Measurements from ENCODE around the gene AGPAT4.
"Not testable (repeated sequence)": the region's sequence is repeated elsewhere in the genome, so short reads cannot be mapped to it uniquely, and the experiment has no call there.

AGPAT4 gene

DNA sequence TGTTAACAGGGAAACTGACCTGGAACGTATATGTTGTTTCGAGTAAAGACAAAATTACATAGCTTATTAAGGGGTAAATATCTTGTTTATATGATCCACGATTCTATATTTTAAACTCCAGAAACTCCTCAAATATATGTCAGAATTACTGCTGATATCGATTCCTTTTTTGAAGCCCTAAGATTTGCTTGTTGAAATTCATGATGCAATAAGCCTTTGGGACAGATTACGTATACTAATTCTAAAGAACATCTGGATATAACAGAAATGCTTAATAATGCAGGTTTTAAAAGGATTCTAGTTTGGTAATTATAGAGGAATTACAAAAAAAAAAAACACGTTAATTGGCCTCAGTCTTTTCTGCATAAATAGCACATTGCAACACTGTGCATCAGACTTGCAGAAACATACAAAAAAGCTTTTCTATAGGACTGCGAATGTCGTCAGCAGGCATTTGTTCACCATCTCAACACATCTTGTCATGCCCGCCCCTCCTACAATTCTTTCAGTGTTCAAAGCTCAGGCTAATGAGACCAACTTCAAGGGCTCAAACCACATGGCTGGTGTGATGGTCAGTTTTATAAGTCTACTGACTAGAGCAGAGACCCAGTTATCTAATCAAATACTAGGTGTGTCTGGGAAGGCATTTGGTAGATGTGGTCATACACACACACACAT, 74.9 kb downstream of the AGPAT4 start:
- no peak for DNase-seq

DNA sequence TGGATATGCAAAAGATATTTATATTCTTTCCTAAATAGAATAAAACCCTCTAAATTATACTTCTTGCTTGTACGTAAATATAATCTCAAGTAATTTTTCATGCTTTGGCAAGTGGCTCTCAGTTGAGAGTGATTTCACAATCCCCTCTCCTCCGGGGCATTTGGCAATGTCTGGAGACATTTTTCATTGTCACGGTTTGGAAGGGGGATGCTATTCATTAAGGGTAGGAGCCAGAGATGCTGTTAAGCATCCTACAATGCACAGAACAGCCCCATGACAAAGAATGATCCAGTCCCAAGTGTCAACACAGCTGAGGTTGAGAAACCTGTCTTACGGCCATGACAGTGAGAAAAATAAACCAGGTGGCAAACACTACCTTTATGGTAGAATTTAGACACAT, 75.7 kb downstream of the AGPAT4 start:
- DNase-seq: no peak

- DNase-seq: no peak
These were observed 78.5 kb downstream of the AGPAT4 start for GRCh38 chr6:161195386-161195785.

- no peak for DNase-seq
These were observed 79.5 kb downstream of the AGPAT4 start for GRCh38 chr6:161194374-161194773.

GRCh38 chr6:161192636-161193411, 81.0 kb downstream of the AGPAT4 start:
- no peak for DNase-seq

- no peak for DNase-seq
These were observed 82.2 kb downstream of the AGPAT4 start for GRCh38 chr6:161191671-161192070.

DNA sequence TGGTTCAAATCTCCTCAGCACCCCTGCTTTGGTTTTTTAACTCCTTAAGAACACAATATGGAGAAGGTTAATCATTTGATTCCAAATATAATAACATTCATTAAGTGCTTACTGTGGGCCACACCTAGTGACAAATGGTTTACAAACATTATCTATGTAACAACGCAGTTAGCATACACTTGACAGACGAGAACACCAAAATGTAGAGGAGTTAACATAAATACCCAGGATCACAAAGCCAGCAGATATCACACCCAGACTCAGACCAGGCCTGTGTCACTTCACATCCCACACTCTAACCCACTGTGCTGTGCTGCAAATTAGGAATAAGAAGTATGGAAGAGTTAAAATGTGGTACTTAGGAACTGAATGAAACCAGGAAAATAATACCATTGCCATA, 82.9 kb downstream of the AGPAT4 start:
- DNase-seq: no peak

DNA sequence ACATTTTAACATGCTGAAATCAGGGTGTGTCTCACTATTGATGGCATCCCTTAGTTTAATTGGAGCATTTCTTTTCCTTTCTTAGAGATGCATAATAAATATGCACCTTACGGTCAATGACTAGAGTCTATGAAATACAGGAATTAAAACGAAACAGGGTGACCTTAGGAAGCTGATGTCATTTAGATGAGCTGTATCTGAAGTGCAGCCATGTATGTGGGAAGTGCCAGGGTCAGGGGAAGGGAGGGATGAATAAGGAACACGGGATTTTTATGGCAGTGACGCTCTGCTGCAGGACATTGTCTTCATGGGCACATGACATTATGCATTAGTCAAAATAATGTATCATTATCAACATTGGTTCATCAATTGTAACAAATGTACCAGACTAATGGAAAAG, 84.0 kb downstream of the AGPAT4 start:
- no peak for DNase-seq

DNA sequence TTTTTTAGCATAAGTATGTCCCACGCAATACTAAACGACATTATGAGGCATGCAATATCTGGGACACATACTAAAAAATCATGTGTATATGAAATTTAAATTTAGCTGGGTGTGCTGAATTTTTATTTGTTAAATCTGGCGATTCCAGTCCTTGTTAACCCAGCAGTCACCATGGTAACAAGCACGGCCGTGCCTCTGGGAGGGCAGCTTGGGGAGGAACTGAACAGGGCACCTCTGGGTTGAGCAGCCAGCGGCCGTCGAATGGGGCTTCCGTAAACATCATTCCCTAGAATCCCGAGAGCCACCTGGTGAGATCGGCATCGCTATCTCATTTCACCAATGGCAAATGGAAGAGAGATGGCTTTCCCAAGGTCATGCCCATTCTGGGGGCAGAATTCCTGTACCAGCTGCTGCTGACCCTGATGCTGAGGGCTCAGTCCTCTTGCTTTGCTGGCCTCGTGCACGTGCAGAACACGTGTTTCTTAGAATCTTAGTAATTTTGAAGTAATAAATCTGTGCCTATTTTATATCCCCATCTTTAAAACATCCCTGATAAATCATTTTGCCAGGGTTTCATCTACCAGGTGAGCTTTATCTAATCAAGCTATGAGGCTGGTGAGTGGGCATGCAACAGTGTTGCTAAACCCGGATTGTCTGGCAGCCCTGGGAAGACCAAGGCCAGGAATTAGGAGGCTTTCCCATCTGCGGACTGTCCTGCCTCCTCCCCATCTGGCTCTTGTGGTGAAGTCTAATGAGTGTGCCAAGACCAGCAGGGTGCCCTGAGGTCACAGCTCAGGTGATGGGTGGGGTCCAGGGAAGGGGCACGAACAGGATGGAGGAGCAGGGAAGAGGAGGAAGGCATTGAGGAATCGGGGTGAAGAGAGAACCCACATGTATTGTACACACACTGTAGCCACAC, 85.1 kb downstream of the AGPAT4 start:
- no peak for DNase-seq

GRCh38 chr6:161186173-161186769, 87.6 kb downstream of the AGPAT4 start:
- no peak for DNase-seq

GRCh38 chr6:161181121-161181520, 92.7 kb downstream of the AGPAT4 start:
- DNase-seq: no peak

DNA sequence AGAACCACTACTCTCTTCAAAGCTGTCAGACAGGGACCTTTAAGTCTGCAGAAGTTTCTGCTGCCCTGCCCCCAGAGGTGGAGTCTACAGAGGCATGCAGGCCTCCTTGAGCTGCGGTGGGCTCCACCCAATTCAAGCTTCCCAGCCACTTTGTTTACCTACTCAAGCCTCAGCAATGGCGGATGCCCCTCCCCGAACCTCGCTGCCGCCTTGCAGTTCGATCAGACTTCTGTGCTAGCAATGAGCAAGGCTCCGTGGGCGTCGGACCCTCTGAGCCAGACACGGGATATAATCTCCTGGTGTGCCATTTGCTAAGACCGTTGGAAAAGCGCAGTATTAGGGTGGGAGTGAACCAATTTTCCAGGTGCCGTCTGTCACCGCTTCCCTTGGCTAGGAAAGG, 95.7 kb downstream of the AGPAT4 start:
- DNase-seq: not testable (repeated sequence)

DNA sequence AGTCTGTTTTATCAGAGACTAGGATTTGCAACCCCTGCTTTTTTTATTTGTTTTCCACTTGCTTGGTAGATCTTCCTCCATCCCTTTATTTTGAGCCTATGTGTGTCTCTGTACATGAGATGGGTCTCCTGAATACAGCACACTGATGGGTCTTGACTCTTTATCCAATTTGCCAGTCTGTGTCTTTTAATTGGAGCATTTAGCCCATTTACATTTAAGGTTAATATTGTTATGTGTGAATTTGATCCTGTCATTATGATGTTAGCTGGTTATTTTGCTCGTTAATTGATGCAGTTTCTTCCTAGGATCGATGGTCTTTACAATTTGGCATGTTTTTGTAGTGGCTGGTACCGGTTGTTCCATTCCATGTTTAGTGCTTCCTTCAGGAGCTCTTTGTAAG, 97.4 kb downstream of the AGPAT4 start:
- not testable (repeated sequence) for DNase-seq

GRCh38 chr6:161172769-161173168, 101.1 kb downstream of the AGPAT4 start:
- not testable (repeated sequence) for DNase-seq

DNA sequence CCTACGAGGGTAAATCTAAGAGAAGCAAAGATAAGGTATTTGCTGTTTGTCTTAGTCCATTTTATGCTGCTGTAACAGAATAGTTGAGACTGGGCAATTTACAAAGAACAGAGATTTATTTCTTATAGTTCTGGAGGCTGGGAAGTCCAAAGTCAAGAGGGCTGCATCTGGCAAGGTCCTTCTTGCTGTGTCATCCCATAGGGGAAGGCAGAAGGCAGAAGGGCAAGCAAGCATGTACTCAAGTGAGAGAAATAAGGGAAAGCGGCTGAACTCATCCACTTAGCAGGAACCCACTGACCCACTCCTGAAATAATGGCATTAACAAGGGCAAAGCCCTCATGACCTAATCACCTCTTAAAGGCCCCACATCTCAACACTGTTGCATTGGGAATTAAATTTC, 102.7 kb downstream of the AGPAT4 start:
- no peak for DNase-seq

GRCh38 chr6:161169696-161170095, 104.2 kb downstream of the AGPAT4 start:
- no peak for DNase-seq

DNA sequence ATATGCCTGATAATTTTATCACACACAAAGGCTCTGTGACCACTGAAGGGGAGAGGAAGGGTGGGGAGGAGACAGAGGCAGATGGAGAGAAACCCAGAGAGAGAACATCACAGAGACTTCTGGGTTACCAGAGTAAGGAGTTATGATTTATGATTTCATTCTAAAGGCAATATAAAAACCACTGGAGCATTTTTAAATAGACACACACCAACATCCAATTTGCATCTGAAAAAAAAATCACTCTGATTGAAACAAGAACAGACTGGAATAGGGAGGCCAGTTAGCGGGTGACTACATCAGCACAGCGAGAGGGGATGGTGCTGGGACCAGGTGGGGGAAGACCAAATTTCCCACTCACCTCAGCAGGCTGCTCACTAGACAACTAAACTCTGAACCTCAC, 104.8 kb downstream of the AGPAT4 start:
- DNase-seq: no peak

GRCh38 chr6:161168281-161168891, 105.5 kb downstream of the AGPAT4 start:
- DNase-seq: no peak

DNA sequence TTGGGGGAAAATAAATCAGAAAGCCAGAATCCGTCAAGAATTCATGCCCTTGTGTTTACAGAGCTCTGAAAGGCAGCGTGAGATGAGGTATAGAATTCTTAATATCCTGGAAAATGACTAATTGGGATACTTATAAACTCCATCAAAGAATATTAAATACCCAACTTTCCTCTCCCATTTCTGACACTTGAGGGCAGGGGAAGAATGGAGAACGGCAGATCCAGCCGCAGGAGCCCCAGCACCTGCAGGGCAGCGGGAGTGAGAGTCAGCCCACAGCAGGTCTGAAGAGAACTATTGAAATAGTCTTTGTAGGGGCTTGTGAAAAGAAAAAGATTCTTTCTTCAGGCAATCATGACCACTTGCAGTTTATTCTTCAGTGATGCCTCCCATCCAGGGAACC, 107.2 kb downstream of the AGPAT4 start:
- DNase-seq: no peak

- no peak for DNase-seq
These were observed 107.7 kb downstream of the AGPAT4 start for GRCh38 chr6:161166176-161166575.

- no peak for DNase-seq
These were observed 109.7 kb downstream of the AGPAT4 start for GRCh38 chr6:161164182-161164625.

DNA sequence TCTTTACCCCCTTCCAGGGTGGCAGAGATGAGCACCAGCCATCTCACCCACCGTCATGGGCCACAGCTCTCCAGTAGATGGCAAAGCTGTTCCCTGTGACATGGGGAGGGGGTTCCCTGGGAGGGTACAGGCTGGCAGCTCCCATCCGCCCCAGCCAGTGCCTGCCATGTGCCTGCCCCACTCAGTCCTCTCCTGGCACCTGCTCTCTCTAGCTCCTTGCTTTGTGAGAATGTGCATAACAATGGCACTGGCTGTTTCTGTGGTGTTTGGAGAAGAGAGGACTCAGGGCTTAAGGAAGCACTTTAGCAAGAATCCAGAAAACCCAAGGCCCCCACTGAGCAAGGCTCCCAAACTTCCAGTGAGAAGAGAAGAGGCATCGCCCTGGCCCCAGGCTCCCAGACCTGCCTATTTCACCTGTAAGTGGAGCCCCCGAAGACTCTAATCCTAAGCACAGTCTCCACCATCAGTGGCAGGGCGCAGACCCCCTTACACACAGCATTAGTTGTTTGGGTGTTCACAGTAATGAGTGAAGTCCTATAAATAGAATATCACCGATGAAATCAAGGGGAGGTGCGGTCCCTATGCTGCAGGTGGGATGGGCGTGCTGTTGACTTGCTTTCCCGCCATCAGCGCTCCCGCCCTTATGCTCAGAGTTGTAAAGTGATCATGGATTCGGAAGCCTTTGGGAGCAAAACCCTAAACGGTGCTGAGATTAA, 110.2 kb downstream of the AGPAT4 start:
- DNase-seq: no peak

Measured in CD4-positive, alpha-beta T cell treated with Interleukin-1 beta for 1 hour (primary cell).